ENCODE data around the gene TM9SF2.

Gene TM9SF2

GRCh38 chr13:99542788-99543406 lies 41.6 kb downstream of the TM9SF2 start:
- Mint-ChIP-seq H3K4me3 (no peak overlapping the region), H3K9me3 (no peaks in the 10 kb centered on the region), H3K36me3 (ENCODE audit: low read depth) (peaks cover 65% of the 10 kb centered on the region), H3K27me3 (no peaks in the 10 kb centered on the region), H3K4me1 (peaks cover 41% of the 10 kb centered on the region), H3K27ac (peak overlapping the region; percentile 30)
- DNase-seq = peak; percentile 39
- ATAC-seq = peak; percentile 94

DNA sequence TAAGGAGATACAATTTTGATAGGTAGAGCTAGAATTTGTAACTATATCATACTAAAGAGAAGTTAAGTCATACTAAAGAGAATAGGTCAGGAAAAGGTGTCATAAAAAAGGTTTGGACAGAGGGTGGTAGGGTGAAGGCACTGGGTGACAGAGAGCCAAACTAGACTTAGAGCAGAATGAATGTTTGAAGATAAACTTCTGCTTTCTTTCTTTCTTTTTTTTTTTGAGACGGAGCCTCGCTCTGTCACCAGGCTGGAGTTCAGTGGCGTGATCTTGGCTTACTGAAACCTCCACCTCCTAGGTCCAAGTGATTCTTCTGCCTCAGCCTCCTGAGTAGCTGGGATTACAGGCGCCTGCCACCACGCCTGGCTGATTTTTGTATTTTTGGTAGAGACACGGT lies 44.1 kb downstream of the TM9SF2 start:
- Mint-ChIP-seq H3K4me1 (peaks cover 45% of the 10 kb centered on the region), H3K27ac (no peak overlapping the region), H3K4me3 (no peak overlapping the region), H3K36me3 (ENCODE audit: low read depth) (peaks cover 74% of the 10 kb centered on the region), H3K27me3 (no peaks in the 10 kb centered on the region), H3K9me3 (no peaks in the 10 kb centered on the region)
- no peak for ATAC-seq
- DNase-seq = no peak

DNA sequence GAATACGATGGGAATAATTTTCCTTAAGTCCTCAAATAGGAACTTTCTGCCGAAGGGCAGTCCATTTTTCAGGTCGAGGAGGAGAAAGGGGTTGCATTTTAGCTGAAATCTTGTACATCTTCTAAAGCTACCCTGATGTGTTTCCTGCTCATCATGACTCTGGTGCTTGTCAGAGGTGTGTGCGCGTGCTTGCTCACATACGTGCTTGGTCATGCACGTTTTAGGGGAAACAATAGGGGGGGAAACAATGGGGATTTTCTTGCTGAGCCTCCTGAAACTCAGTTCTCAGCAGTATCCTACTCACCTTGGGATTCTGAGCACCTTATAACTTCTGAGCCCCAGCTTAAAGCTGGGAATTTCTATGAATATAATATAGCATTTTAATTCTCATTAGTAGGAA lies 44.7 kb downstream of the TM9SF2 start:
- Mint-ChIP-seq H3K9me3 (no peaks in the 10 kb centered on the region), H3K4me3 (no peak overlapping the region), H3K36me3 (ENCODE audit: low read depth) (peaks cover 74% of the 10 kb centered on the region), H3K27me3 (no peaks in the 10 kb centered on the region), H3K27ac (no peak overlapping the region), H3K4me1 (peaks cover 39% of the 10 kb centered on the region)
- ATAC-seq = no peak
- DNase-seq = no peak

GRCh38 chr13:99546878-99547277 lies 45.6 kb downstream of the TM9SF2 start:
- H3K36me3 Mint-ChIP-seq (ENCODE audit: low read depth) = peaks cover 74% of the 10 kb centered on the region

GRCh38 chr13:99548448-99548847 lies 47.2 kb downstream of the TM9SF2 start:
- H3K4me3 Mint-ChIP-seq = no peak overlapping the region
- H3K27ac Mint-ChIP-seq = no peak overlapping the region
- ATAC-seq (no peak), DNase-seq (no peak)
- H3K9me3 Mint-ChIP-seq = no peaks in the 10 kb centered on the region
- peaks cover 76% of the 10 kb centered on the region for H3K36me3 Mint-ChIP-seq (ENCODE audit: low read depth)
- H3K4me1 Mint-ChIP-seq = peaks cover 17% of the 10 kb centered on the region
- no peaks in the 10 kb centered on the region for H3K27me3 Mint-ChIP-seq

More at GRCh38 chr13:99546878-99547277, 45.6 kb downstream of the TM9SF2 start:
- peak overlapping the region; percentile 23 for H3K27ac Mint-ChIP-seq
- H3K4me3 Mint-ChIP-seq = no peak overlapping the region
- H3K9me3 Mint-ChIP-seq = no peaks in the 10 kb centered on the region
- H3K27me3 Mint-ChIP-seq = no peaks in the 10 kb centered on the region
- H3K4me1 Mint-ChIP-seq = peaks cover 30% of the 10 kb centered on the region
- ATAC-seq (no peak), DNase-seq (no peak)

GRCh38 chr13:99553033-99553432 lies 51.8 kb downstream of the TM9SF2 start:
- no peaks in the 10 kb centered on the region for H3K27me3 Mint-ChIP-seq
- DNase-seq = no peak
- H3K9me3 Mint-ChIP-seq = no peaks in the 10 kb centered on the region
- peaks cover 29% of the 10 kb centered on the region for H3K4me1 Mint-ChIP-seq
- H3K4me3 Mint-ChIP-seq = no peak overlapping the region
- ATAC-seq = no peak
- H3K36me3 Mint-ChIP-seq (ENCODE audit: low read depth) = peaks cover 75% of the 10 kb centered on the region
- H3K27ac Mint-ChIP-seq = no peak overlapping the region

DNA sequence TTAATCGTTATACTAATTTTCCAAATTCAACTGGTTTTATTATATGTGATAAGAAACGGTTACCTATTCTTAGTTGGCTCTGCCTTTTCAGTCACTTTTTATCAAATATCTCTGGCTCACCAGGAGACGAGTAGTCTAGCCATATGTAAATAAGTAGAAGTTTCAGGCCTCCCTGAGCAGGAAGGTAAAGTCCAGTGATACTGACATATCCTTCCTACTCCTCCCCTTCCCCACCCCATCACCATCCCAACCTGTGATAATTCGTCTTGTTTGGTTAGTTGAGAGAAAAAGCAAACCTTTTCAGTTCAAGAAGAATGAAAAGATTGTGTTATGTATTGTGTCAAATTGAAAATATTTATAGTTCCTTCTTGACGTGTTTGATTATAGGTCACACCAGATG lies 53.9 kb downstream of the TM9SF2 start:
- Mint-ChIP-seq H3K36me3 (ENCODE audit: low read depth) (peaks cover 59% of the 10 kb centered on the region), H3K4me1 (peaks cover 19% of the 10 kb centered on the region), H3K9me3 (no peaks in the 10 kb centered on the region), H3K27ac (no peak overlapping the region), H3K4me3 (no peak overlapping the region), H3K27me3 (no peaks in the 10 kb centered on the region)
- ATAC-seq (no peak), DNase-seq (no peak)

GRCh38 chr13:99556867-99557443 lies 55.7 kb downstream of the TM9SF2 start:
- Mint-ChIP-seq H3K27me3 (no peaks in the 10 kb centered on the region), H3K4me3 (no peak overlapping the region), H3K36me3 (ENCODE audit: low read depth) (peaks cover 60% of the 10 kb centered on the region), H3K9me3 (no peaks in the 10 kb centered on the region), H3K4me1 (peaks cover 19% of the 10 kb centered on the region), H3K27ac (peak overlapping the region; percentile 69)
- DNase-seq (no peak), ATAC-seq (peak; percentile 73)

DNA sequence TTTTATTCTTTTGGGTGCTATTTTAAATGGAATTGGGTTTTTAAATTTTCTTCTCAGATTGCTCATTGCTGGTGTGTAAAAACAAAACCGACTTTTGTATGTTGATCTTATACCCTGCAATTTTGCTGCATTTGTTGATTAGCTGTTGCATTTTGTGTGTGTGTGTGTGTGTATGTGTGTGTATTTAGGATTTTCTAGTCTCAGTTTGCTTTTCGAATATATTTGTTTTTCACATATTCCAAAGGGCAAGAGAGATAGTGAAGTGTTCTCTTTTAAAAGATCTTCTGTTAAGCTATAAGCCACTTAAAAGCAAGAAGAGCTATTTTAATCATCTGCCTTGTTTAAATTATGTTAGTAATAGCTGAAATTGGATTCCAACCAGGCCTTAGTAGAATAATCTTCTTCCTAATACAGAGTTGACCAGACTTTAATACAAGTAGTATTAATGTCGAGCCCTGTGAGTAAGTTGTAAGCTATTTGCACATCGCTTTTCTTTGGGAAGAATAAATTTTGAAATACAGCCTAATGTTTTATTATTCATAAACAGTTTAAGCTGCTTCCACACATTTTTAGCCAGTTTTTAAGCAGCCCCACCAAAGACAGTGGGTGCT lies 57.4 kb downstream of the TM9SF2 start:
- H3K36me3 Mint-ChIP-seq (ENCODE audit: low read depth) = peaks cover 51% of the 10 kb centered on the region
- no peak overlapping the region for H3K27ac Mint-ChIP-seq
- peaks cover 19% of the 10 kb centered on the region for H3K4me1 Mint-ChIP-seq
- DNase-seq (no peak), ATAC-seq (no peak)
- H3K4me3 Mint-ChIP-seq = no peak overlapping the region
- no peaks in the 10 kb centered on the region for H3K9me3 Mint-ChIP-seq
- no peaks in the 10 kb centered on the region for H3K27me3 Mint-ChIP-seq

DNA sequence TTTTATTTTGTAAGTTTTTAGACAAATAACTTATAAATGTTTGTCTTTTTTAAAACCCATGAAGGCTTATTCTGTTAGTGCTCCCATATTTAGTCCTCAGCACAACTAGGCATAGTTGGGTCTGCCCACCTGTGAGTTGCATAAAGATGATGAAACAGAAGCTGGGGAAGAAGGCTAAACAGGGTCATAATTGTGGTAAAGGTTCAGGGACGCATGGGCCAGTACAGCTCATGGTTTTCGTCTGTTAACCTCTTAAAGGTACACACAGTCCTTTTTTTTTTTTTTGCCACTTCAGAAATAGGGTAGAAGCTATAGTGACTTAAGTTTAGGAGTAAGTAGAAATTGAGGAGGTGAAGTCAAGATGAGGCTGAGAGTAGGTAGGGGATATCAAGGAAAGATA lies 58.3 kb downstream of the TM9SF2 start:
- no peaks in the 10 kb centered on the region for H3K9me3 Mint-ChIP-seq
- DNase-seq (no peak), ATAC-seq (no peak)
- H3K4me3 Mint-ChIP-seq = no peak overlapping the region
- H3K4me1 Mint-ChIP-seq = peaks cover 19% of the 10 kb centered on the region
- no peak overlapping the region for H3K27ac Mint-ChIP-seq
- H3K27me3 Mint-ChIP-seq = no peaks in the 10 kb centered on the region
- peaks cover 52% of the 10 kb centered on the region for H3K36me3 Mint-ChIP-seq (ENCODE audit: low read depth)

- Mint-ChIP-seq H3K9me3 (no peaks in the 10 kb centered on the region), H3K27me3 (no peaks in the 10 kb centered on the region), H3K36me3 (ENCODE audit: low read depth) (peaks cover 31% of the 10 kb centered on the region), H3K4me1 (peaks cover 10% of the 10 kb centered on the region), H3K27ac (no peak overlapping the region), H3K4me3 (no peak overlapping the region)
- ATAC-seq (no peak), DNase-seq (no peak)
These were observed 62.1 kb downstream of the TM9SF2 start for GRCh38 chr13:99563404-99563803.

GRCh38 chr13:99564386-99564785 lies 63.1 kb downstream of the TM9SF2 start:
- peaks cover 31% of the 10 kb centered on the region for H3K36me3 Mint-ChIP-seq (ENCODE audit: low read depth)
- peaks cover 10% of the 10 kb centered on the region for H3K4me1 Mint-ChIP-seq
- DNase-seq (no peak), ATAC-seq (no peak)
- no peak overlapping the region for H3K4me3 Mint-ChIP-seq
- H3K9me3 Mint-ChIP-seq = no peaks in the 10 kb centered on the region
- H3K27ac Mint-ChIP-seq = no peak overlapping the region
- H3K27me3 Mint-ChIP-seq = no peaks in the 10 kb centered on the region

- no peaks in the 10 kb centered on the region for H3K27me3 Mint-ChIP-seq
- ATAC-seq = no peak
- H3K4me3 Mint-ChIP-seq = peak overlapping the region; percentile 77
- peaks cover 25% of the 10 kb centered on the region for H3K36me3 Mint-ChIP-seq (ENCODE audit: low read depth)
- peak overlapping the region; percentile 68 for H3K27ac Mint-ChIP-seq
- peaks cover 10% of the 10 kb centered on the region for H3K4me1 Mint-ChIP-seq
- DNase-seq = no peak
- no peaks in the 10 kb centered on the region for H3K9me3 Mint-ChIP-seq
These were observed 64.3 kb downstream of the TM9SF2 start for GRCh38 chr13:99565478-99566124.

DNA sequence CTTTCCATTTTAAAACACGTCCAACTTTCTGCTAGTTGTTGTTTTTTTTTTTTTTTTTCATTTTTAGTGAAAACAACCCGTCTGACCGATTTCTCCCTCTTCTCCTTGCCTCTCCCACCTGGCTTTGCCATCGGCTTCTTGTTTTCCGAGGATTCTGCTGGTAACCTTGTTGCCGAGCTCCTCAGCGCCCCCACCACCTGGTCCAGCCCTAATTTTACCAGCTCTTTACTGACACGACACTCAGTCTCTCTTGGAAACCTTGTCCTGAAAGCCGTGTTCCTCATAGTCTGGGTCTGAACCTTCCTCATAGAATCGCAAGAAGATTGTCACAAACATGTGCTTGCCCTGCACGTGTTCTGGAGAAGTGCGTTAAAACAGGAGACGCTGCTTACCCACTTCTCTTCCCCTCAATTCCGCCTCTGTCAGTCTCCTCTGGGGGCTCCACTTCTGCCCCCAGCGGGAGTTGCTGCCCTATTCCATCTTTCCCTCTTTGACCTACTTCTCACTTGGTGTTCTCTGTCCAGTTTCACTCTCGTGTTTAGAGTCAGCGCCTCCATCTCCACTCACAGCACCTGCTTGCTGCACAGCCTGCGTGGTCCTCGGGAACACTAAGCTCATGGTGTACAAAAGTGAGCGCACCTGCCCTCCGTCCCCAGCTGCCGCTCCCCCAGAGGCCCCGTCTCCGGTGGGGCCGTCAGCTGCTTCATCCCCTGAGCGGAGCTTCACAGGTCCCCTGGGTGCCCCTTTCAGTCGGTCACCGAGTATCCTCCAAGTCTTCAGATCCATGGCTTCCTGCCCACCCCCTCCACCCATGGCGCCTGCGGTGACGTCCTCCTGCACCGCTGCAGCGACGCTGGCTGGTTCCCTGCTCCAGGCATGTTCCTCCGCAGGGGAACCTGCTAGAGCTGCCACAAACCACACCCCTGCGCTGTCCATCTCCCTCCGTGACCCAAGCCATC lies 65.1 kb downstream of the TM9SF2 start:
- DNase-seq = no peak
- Mint-ChIP-seq H3K27me3 (no peaks in the 10 kb centered on the region), H3K4me1 (peaks cover 10% of the 10 kb centered on the region), H3K27ac (peak overlapping the region; percentile 68), H3K9me3 (no peaks in the 10 kb centered on the region), H3K4me3 (peak overlapping the region; percentile 77), H3K36me3 (ENCODE audit: low read depth) (peaks cover 19% of the 10 kb centered on the region)
- ATAC-seq = peak; percentile 36

Measured in activated naive CD8-positive, alpha-beta T cell treated with anti-CD3 and anti-CD28 coated beads, Interleukin-2, amount 50 U/mL, for 24 hours (primary cell).